Activated CD4-positive, alpha-beta T cell treated with anti-CD3 and anti-CD28 coated beads for 36 hours (primary cell): ENCODE results near the gene MEI1. TPM values are rescaled to one million over a fixed set of nuclear protein-coding genes. Genes with fewer than 3 reads are reported as not detected.
A peak's percentile ranks its signal among the peaks of the same experiment; 100 is the strongest.

ENCODE experiments used
- ATAC-seq: fragments of 200-7000 bp; cut with Tn5 transposase; one replicate; pipeline ENCODE4 v1.10.0; 2021; ENCODE audit warnings: mild to moderate bottlenecking, moderate library complexity
- CTCF ChIA-PET: fragments of 350-600 bp; sonication (Branson Sonifier 250); formaldehyde crosslinking; loops from one replicate; lab custom pipeline; 2021; ENCODE audit warnings: antibody characterized with exemption; lab: Charles Lee
- POLR2A ChIA-PET: fragments of 350-600 bp; sonication (Branson Sonifier 250); formaldehyde crosslinking; loops from one replicate; lab custom pipeline; 2021; ENCODE audit warnings: antibody characterized with exemption, inconsistent platforms; lab: Charles Lee
- DNase-seq: peaks from one replicate; pipeline ENCODE4 v3.0.0-alpha.2; 2020
- H3K27ac Mint-ChIP-seq: one replicate; pipeline ENCODE4 v1.8.0; 2021; ENCODE audit warnings: mixed read lengths
- H3K27me3 Mint-ChIP-seq: one replicate; pipeline ENCODE4 v1.8.0; 2021; ENCODE audit warnings: mixed read lengths
- H3K36me3 Mint-ChIP-seq: one replicate; pipeline ENCODE4 v1.8.0; 2021; ENCODE audit warnings: low read depth, mixed read lengths
- H3K4me1 Mint-ChIP-seq: one replicate; pipeline ENCODE4 v1.8.0; 2021; ENCODE audit warnings: mixed read lengths
- H3K4me3 Mint-ChIP-seq: one replicate; pipeline ENCODE4 v1.8.0; 2021; ENCODE audit warnings: mild to moderate bottlenecking, moderate library complexity, mixed read lengths
- H3K9me3 Mint-ChIP-seq: one replicate; pipeline ENCODE4 v1.8.0; 2021; ENCODE audit warnings: low read depth, mixed read lengths
- intact Hi-C, 2 experiments: fragments of 100-400 bp; cut with DNase I in 1 of 2; cut with micrococcal nuclease in 1 of 2; formaldehyde crosslinking; loops; one replicate each; pipeline versions ENCODE4 v1.14.2 to v1.15.1; 2022 to 2024; cut with DNase I, micrococcal nuclease
- total RNA-seq, 2 experiments: library from RNA; stranded (reverse); gene quantifications; one replicate each; pipeline ENCODE4 v1.2.3, GENCODE V29; 2021

Gene MEI1
- total RNA-seq, 2 experiments from 2014 or later: 31.5 to 36.8 TPM

- no peak for DNase-seq
- peak; percentile 85 for ATAC-seq
- Mint-ChIP-seq H3K27ac (peak overlapping the region; percentile 24), H3K4me3 (no peak overlapping the region), H3K36me3 (no peaks in the 10 kb centered on the region), H3K4me1 (peaks cover 10% of the 10 kb centered on the region), H3K27me3 (no peaks in the 10 kb centered on the region), H3K9me3 (no peaks in the 10 kb centered on the region)
- ChIA-PET CTCF (interaction anchor here (0.6 to 1.7 kb wide), 6 partner anchors 11 to 94 kb away, joined by 3 to 6 read pairs (median 4); no protein-coding TSS in a partner anchor), POLR2A (no interaction called here)
- intact Hi-C loops: no loop called here
These were observed 69.1 kb downstream of the MEI1 start for GRCh38 chr22:41768430-41768829.

- POLR2A ChIA-PET: no interaction called here
- H3K27ac Mint-ChIP-seq: no peak overlapping the region
- ATAC-seq (peak; percentile 74), DNase-seq (peak; percentile 19)
- H3K4me1 Mint-ChIP-seq: peaks cover 10% of the 10 kb centered on the region
- no peaks in the 10 kb centered on the region for H3K27me3 Mint-ChIP-seq
- no peak overlapping the region for H3K4me3 Mint-ChIP-seq
- intact Hi-C loops: no loop called here
- CTCF ChIA-PET: interaction anchor here (0.8 to 1.4 kb wide), 3 partner anchors 9 to 74 kb away, joined by 3 to 7 read pairs (median 3); no protein-coding TSS in a partner anchor
- H3K9me3 Mint-ChIP-seq: no peaks in the 10 kb centered on the region
- no peaks in the 10 kb centered on the region for H3K36me3 Mint-ChIP-seq
These were observed 71.6 kb downstream of the MEI1 start for GRCh38 chr22:41770715-41771468.

GRCh38 chr22:41772198-41772597 lies 72.9 kb downstream of the MEI1 start:
- POLR2A ChIA-PET: interaction anchor here (1.3 kb wide), 1 partner anchor 9 kb away, joined by 3 read pairs; no protein-coding TSS in a partner anchor
- DNase-seq (no peak), ATAC-seq (no peak)
- Mint-ChIP-seq H3K27ac (no peak overlapping the region), H3K27me3 (no peaks in the 10 kb centered on the region), H3K4me1 (peaks cover 10% of the 10 kb centered on the region), H3K36me3 (no peaks in the 10 kb centered on the region), H3K4me3 (no peak overlapping the region), H3K9me3 (no peaks in the 10 kb centered on the region)
- intact Hi-C loops: no loop called here
- CTCF ChIA-PET: interaction anchor here (0.6 to 2.0 kb wide), 3 partner anchors 9 to 24 kb away, joined by 4 to 6 read pairs (median 4); no protein-coding TSS in a partner anchor

- intact Hi-C loops: no loop called here
- no peak for DNase-seq
- ATAC-seq: peak; percentile 37
- Mint-ChIP-seq H3K27ac (no peak overlapping the region), H3K9me3 (no peaks in the 10 kb centered on the region), H3K36me3 (no peaks in the 10 kb centered on the region), H3K4me3 (no peak overlapping the region), H3K27me3 (no peaks in the 10 kb centered on the region), H3K4me1 (peaks cover 8% of the 10 kb centered on the region)
- ChIA-PET CTCF (interaction anchor here (0.6 to 2.0 kb wide), 5 partner anchors 9 to 76 kb away, joined by 3 to 6 read pairs (median 4); no protein-coding TSS in a partner anchor), POLR2A (interaction anchor here (0.6 to 1.3 kb wide), 2 partner anchors 9 to 144 kb away, joined by 3 to 4 read pairs; no protein-coding TSS in a partner anchor)
These were observed 73.3 kb downstream of the MEI1 start for GRCh38 chr22:41772645-41773044.

- CTCF ChIA-PET: no interaction called here
- H3K27me3 Mint-ChIP-seq: no peaks in the 10 kb centered on the region
- H3K36me3 Mint-ChIP-seq: no peaks in the 10 kb centered on the region
- ATAC-seq: no peak
- H3K4me3 Mint-ChIP-seq: no peak overlapping the region
- no peak overlapping the region for H3K27ac Mint-ChIP-seq
- no peak for DNase-seq
- POLR2A ChIA-PET: no interaction called here
- intact Hi-C loops: no loop called here
- peaks cover 18% of the 10 kb centered on the region for H3K4me1 Mint-ChIP-seq
- H3K9me3 Mint-ChIP-seq: no peaks in the 10 kb centered on the region
These were observed 76.0 kb downstream of the MEI1 start for GRCh38 chr22:41775338-41775737.

- no peaks in the 10 kb centered on the region for H3K27me3 Mint-ChIP-seq
- H3K27ac Mint-ChIP-seq: no peak overlapping the region
- ChIA-PET CTCF (no interaction called here), POLR2A (interaction anchor here (0.6 kb wide), 1 partner anchor 154 kb away, joined by 3 read pairs; no protein-coding TSS in a partner anchor)
- intact Hi-C loops: no loop called here
- peaks cover 23% of the 10 kb centered on the region for H3K4me1 Mint-ChIP-seq
- ATAC-seq (no peak), DNase-seq (no peak)
- H3K4me3 Mint-ChIP-seq: no peak overlapping the region
- H3K9me3 Mint-ChIP-seq: no peaks in the 10 kb centered on the region
- no peaks in the 10 kb centered on the region for H3K36me3 Mint-ChIP-seq
These were observed 76.7 kb downstream of the MEI1 start for GRCh38 chr22:41775976-41776375.

GRCh38 chr22:41776381-41776780 lies 77.1 kb downstream of the MEI1 start:
- Mint-ChIP-seq H3K9me3 (no peaks in the 10 kb centered on the region), H3K4me1 (peaks cover 24% of the 10 kb centered on the region), H3K27ac (no peak overlapping the region), H3K4me3 (no peak overlapping the region), H3K36me3 (no peaks in the 10 kb centered on the region), H3K27me3 (no peaks in the 10 kb centered on the region)
- ATAC-seq (no peak), DNase-seq (no peak)
- POLR2A ChIA-PET: interaction anchor here (0.6 kb wide), 1 partner anchor 154 kb away, joined by 3 read pairs; no protein-coding TSS in a partner anchor
- intact Hi-C loops: no loop called here
- CTCF ChIA-PET: interaction anchor here (1.2 kb wide), 1 partner anchor 30 kb away, joined by 5 read pairs; no protein-coding TSS in a partner anchor

GRCh38 chr22:41777749-41778425 lies 78.6 kb downstream of the MEI1 start:
- no peak for ATAC-seq
- POLR2A ChIA-PET: interaction anchor here (0.6 kb wide), 2 partner anchors 67 to 169 kb away, joined by 3 read pairs; no protein-coding TSS in a partner anchor
- intact Hi-C loops: no loop called here
- Mint-ChIP-seq H3K36me3 (no peaks in the 10 kb centered on the region), H3K4me1 (peaks cover 31% of the 10 kb centered on the region), H3K27me3 (no peaks in the 10 kb centered on the region), H3K4me3 (no peak overlapping the region), H3K9me3 (no peaks in the 10 kb centered on the region), H3K27ac (no peak overlapping the region)
- CTCF ChIA-PET: interaction anchor here (0.7 to 1.2 kb wide), 2 partner anchors 11 to 31 kb away, joined by 3 to 5 read pairs; no protein-coding TSS in a partner anchor
- no peak for DNase-seq

GRCh38 chr22:41779929-41780505 lies 80.7 kb downstream of the MEI1 start:
- POLR2A ChIA-PET: interaction anchor here (0.6 to 3.5 kb wide), 10 partner anchors 18 to 1154 kb away, joined by 3 to 64 read pairs (median 5); partner anchors contain the start of genes CCDC134 and CENPM
- peaks cover 39% of the 10 kb centered on the region for H3K4me1 Mint-ChIP-seq
- CTCF ChIA-PET: interaction anchor here (0.6 to 5.7 kb wide), 10 partner anchors 7 to 310 kb away, joined by 3 to 63 read pairs (median 6); partner anchors contain the start of genes CCDC134 and NDUFA6
- H3K4me3 Mint-ChIP-seq: peak overlapping the region; percentile 50
- H3K27me3 Mint-ChIP-seq: no peaks in the 10 kb centered on the region
- H3K36me3 Mint-ChIP-seq: peaks cover 2% of the 10 kb centered on the region
- peak; percentile 13 for ATAC-seq
- intact Hi-C loops: loop anchor here (5.0 kb wide), 4 partner anchors 77 to 1077 kb away; partner anchors contain the start of genes ARFGAP3 (in 1 of the 2), MEI1 (in 1 of the 2), NAGA (in 1 of the 2) and PHETA2 (in 1 of the 2)
- DNase-seq: peak; percentile 45
- peak overlapping the region; percentile 98 for H3K27ac Mint-ChIP-seq
- H3K9me3 Mint-ChIP-seq: no peaks in the 10 kb centered on the region

GRCh38 chr22:41780746-41781505 lies 81.6 kb downstream of the MEI1 start:
- Mint-ChIP-seq H3K4me1 (peaks cover 39% of the 10 kb centered on the region), H3K27me3 (no peaks in the 10 kb centered on the region), H3K27ac (peak overlapping the region; percentile 98), H3K9me3 (no peaks in the 10 kb centered on the region), H3K4me3 (peak overlapping the region; percentile 81), H3K36me3 (peaks cover 2% of the 10 kb centered on the region)
- CTCF ChIA-PET: interaction anchor here (0.6 to 5.7 kb wide), 15 partner anchors 8 to 516 kb away, joined by 3 to 63 read pairs (median 4); partner anchors contain the start of genes CCDC134 and NDUFA6
- DNase-seq: peak; percentile 95
- intact Hi-C loops: loop anchor here (1.0 to 5.0 kb wide), 11 partner anchors 19 to 1076 kb away; partner anchors contain the start of genes CCDC134 (in 2 of the 2), ARFGAP3 (in 1 of the 2), MEI1 (in 1 of the 2) and NAGA (in 1 of the 2)
- POLR2A ChIA-PET: interaction anchor here (0.6 to 3.5 kb wide), 14 partner anchors 8 to 268 kb away, joined by 3 to 64 read pairs (median 4); partner anchors contain the start of genes CCDC134, CENPM, DESI1 and WBP2NL
- ATAC-seq: peak; percentile 94
